Fibroblast of lung (primary cell): ENCODE data around the gene NIBAN1.

Experiments used
- EZH2 ChIP-seq: IDR thresholded peaks from 2 replicates; pipeline ENCODE4 v1.5.1; 2012; ENCODE audit warnings: low read length, control low read depth, mild to moderate bottlenecking; ENCODE audit errors: missing control alignments
- TF ChIP-seq, protein P1 (sequence below), 2 donors: IDR thresholded peaks in 1 of 2; conservative IDR thresholded peaks in 1 of 2; 1 replicate in 1 of 2; 2 replicates in 1 of 2; pipeline ENCODE4 v1.5.1; 2011 to 2012; ENCODE audit warnings: low read length in 2 of 2, control low read depth in 1 of 2, inconsistent platforms in 1 of 2, low read depth in 1 of 2, mild to moderate bottlenecking in 1 of 2

DNA sequence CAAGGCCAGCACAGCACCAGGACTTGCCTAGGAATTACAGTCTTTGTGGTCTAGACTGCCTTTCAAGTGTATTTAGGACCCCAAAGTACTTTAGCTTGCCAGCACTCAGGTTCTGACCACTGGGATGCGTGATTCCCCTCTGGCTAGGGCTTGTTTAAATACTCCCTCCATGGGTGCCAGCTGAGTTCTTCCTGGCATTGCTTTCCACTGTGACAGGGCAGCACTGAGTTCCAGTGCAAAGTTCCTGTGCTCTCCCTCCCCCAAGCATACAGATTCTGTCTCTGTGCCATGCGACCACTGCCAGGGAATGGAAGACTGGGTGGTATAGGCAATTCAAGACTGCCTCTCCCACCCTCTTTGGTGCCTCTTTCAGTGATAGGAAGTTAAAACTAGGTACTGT, 45.9 kb downstream of the NIBAN1 start:
- TF ChIP-seq, protein P1, sequence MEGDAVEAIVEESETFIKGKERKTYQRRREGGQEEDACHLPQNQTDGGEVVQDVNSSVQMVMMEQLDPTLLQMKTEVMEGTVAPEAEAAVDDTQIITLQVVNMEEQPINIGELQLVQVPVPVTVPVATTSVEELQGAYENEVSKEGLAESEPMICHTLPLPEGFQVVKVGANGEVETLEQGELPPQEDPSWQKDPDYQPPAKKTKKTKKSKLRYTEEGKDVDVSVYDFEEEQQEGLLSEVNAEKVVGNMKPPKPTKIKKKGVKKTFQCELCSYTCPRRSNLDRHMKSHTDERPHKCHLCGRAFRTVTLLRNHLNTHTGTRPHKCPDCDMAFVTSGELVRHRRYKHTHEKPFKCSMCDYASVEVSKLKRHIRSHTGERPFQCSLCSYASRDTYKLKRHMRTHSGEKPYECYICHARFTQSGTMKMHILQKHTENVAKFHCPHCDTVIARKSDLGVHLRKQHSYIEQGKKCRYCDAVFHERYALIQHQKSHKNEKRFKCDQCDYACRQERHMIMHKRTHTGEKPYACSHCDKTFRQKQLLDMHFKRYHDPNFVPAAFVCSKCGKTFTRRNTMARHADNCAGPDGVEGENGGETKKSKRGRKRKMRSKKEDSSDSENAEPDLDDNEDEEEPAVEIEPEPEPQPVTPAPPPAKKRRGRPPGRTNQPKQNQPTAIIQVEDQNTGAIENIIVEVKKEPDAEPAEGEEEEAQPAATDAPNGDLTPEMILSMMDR (conservative IDR thresholded peaks at IDR 0.05 in 1 of 2, IDR thresholded peaks at IDR 0.05 in 1 of 2; ENCODE audit: low read depth in 1 of 2, low read length in 2 of 2): no peak
- TF ChIP-seq EZH2: no peak
